IPS-18c (cell line): Measurements from ENCODE around the gene MYLK2.
A peak's percentile ranks its signal among the peaks of the same experiment; 100 is the strongest.

Experiments
- H3K4me3 ChIP-seq: 2 replicates; pipeline ENCODE4 v1.7.0; 2013; ENCODE audit warnings: low read depth, mild to moderate bottlenecking, low read length, moderate library complexity; ENCODE audit not compliant: insufficient read depth
- H3K9me3 ChIP-seq: one replicate; pipeline ENCODE4 v1.6.1; 2013; ENCODE audit warnings: mild to moderate bottlenecking, low read length, moderate library complexity; ENCODE audit not compliant: control insufficient read depth, insufficient read depth

The MYLK2 gene

DNA sequence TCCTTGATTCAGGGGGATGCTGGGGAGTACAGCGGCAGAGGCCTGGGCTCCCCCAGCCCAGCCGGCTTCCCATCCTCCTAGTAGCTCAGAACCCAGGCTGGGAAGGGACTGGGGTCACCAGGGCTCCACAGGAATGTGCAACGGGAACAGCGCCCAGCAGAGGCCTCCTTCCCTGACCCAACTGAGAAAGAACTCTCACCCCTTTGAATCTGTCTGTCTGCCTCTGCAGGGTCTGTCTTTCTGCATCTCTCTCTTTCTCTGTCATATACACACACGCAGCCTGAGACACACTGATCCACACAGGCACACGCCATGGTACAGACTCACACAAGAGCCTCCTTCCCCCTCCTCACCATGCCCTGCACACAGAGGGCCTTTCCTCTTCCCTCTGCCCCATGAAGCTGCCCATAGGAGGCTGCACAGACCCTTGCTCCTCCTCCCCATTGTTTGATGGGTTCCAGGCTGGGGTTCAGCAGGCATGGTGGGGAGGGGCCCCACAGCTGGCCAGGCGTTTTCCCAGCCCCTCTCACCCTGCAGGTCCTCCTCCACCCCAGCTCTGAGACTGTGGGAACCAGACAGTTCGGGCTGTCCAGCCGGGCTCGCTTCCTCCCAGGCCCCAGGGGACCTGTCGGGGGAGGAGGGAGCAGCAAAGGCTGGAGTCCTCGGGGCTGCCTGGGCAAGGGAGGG, 23.5 kb downstream of the MYLK2 start:
- Histone ChIP-seq H3K9me3 (no peaks in the 10 kb centered on the region), H3K4me3 (no peak overlapping the region; the same call in 1 of the 2 replicates)

DNA sequence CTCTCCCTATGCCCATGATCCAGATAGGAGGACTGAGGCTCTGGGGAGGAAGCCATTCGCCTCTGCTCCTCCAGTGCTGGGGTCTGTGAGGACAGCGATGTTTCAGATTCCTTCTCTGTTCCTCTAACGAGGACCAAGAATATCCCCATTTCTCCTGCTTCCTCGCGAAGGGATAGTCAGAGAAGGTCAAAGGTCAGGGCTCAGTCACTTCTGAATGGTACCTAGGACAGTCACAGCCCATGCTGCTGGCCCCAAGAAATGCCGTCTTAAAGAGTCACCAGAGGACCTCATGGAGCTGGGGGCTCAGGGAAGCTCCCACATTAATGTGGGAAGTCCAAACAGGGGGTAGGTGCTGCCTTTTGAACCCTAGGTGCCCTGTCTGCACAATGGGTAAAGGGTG, 24.1 kb downstream of the MYLK2 start:
- Histone ChIP-seq H3K9me3 (no peaks in the 10 kb centered on the region), H3K4me3 (no peak overlapping the region; the same call in 1 of the 2 replicates)

DNA sequence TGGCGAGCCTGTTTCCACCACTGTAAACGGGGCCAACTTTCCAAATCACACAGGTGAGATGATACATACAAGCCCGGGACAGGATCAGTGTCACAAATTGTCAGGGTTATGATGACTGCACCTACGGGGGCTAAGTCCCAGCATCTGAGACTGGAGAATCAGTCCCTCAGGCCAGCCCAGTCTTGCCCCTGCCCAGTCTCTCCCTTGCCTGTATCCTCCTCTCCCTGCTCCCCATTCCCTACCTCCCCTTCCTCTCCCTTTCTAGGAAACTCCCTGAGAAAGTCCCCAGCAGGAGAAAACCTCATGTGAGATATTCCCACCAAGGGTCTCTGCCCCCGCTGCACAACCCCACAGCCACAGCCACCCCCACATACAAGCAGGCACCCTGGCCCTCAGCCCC, 24.7 kb downstream of the MYLK2 start:
- Histone ChIP-seq H3K4me3 (no peak overlapping the region), H3K9me3 (no peaks in the 10 kb centered on the region)

DNA sequence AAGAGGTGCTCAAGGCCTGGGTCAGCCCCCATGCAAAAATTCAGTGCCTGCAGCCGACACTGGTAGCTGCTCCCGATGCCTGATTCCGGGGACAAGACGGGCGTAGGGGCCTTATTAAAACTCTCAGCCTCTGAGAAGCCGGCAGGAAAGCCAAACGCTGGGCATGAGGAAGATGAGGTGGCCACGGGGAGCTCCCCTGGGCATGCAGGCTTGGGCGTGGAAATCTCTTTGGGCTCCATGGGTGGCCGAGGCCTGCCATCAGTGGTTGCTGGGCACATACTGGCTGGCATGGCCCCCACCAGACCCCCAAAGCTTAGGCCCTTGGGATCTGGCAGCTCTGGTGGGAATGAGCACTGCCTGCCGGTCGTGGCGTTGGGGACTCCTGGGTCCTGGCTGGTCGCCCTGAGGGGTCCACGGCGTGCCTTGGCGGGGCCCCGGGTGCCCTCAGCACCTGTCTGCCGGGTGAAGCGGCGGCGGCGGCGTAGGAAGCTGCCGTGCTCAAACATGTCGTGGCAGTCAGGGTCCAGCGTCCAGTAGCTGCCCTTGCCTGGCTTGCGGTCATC, 25.7 kb downstream of the MYLK2 start:
- H3K4me3 ChIP-seq, result no peak overlapping the region
- H3K9me3 ChIP-seq, result no peaks in the 10 kb centered on the region

DNA sequence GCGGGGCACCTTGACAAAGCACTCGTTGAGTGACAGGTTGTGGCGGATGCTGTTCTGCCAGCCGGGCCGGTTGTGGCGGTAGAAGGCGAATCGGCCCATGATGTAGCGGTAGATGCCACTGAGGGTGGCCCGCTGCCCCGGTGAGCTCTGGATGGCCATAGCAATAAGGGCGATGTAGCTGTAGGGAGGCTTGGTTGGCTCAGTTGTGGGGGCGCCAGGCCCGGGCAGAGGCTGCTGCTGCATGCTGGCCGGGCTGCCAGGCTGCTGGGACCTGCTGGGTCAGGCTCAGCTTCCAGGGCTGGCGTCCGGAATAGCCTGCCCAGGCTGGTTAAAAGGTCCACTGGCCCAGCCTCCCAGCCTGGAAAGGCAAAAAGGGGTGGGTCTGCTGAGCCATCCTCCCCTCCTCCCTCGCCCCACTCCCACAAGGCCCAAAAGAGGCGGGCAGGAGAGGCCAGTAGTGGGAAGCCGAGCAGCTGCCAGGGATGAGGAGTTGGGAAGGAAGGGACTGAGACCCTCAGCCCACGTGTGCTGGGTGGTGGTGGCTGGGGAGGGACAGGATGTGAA, 26.2 kb downstream of the MYLK2 start, which contains the start of gene FOXS1:
TSS of gene FOXS1 (minus strand) at position 305 of the 564 bp plus-strand sequence. CDS start at position 243, 62 bp downstream.
- Histone ChIP-seq H3K9me3 (no peaks in the 10 kb centered on the region), H3K4me3 (no peak within 1 kb of the TSS)

DNA sequence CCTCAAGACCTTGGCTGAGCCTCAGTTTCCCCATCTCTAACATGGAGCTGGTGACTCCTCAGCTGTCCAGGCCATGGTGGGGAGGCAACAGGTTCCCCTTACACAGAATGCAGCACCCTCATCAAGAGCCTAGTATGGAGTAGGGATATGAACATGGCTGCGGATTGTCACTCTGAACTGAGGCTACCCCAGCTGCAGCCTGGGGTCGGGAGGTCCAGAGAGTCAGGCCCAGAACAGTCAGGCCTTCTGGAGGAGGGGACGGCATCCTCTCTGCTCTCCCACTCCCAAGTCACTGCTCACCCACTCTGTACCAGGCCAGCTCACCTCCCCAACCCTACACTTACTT, 27.6 kb downstream of the MYLK2 start:
- no peak overlapping the region for H3K4me3 ChIP-seq

DNA sequence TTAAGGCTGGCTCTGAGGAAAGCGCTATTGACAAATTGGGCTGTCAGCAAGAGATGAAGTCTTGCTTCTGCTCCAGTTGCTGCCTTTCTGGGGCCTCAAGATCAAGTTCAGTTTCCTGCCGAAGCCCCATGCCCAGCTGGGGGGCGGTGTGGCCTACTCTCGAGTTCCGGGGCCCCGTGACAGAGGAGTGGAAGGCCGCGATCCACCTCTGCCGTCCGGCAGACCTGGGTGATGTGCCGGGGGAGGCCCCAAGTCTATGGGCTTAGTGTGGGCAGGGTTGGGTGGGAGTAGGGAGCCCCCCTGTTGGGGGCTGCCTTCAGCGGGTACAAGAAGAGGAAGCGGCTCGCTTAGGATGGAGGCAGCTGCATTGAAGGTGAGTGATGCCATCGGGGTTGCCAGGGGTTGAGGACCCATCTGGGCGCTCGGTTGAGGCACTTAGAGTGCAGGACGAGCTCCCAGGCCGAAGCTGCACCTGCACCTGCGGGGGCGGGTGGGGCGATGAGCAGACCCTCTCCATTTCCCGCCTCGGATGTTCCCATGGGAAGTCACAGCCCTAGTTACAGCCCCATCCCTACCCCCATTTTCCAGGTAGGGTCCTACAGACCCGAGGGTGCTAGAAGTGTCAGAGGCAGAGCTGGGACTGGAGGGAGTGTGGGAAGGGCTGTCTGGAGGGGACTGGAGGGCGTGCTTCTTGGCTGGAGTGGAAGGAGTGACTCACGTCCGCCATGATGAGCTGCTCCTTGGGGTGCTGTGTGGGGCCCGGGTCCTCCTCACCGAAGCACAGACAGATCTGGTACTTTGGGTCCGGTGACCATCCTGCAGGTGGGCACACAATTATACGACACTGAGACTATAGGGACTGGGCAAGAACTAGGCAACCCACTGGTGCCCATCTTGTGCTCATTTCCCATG, 29.2 kb downstream of the MYLK2 start:
- no peak overlapping the region for H3K4me3 ChIP-seq

More for the DNA sequence above, 27.6 kb downstream of the MYLK2 start:
- no peaks in the 10 kb centered on the region for H3K9me3 ChIP-seq

DNA sequence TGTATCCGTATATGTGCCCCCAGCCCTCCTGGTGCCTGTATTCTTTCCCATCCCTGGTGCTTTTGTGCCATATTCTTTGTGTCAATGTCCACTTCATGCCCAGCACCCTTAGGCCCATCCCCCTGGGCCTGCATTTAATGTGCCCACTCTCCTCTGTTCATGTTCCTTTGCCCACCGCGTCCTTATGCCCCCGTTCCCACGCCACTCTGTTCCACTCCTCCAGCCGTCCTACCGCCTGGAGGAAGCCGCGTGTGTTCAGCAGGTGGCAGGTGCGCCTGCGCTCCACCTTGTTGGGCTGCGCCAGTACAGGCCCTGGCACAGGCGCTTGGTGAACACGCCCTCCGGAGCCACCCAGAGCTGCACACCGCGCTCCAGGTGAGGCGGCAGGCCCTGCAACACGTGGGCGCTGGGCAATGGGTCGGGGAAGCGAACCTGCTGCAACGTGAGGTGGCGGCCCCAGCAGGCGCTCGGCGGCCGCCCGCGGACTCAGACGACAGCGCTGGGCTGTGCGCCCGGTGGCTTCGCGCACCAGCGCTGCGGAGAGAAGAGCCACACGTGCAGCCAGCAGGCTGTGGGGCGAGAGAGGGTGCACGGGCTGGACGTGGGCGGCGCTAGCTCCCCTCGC, 30.3 kb downstream of the MYLK2 start:
- no peak overlapping the region for H3K4me3 ChIP-seq

More for the DNA sequence above, 29.2 kb downstream of the MYLK2 start:
- H3K9me3 ChIP-seq, result no peaks in the 10 kb centered on the region

DNA sequence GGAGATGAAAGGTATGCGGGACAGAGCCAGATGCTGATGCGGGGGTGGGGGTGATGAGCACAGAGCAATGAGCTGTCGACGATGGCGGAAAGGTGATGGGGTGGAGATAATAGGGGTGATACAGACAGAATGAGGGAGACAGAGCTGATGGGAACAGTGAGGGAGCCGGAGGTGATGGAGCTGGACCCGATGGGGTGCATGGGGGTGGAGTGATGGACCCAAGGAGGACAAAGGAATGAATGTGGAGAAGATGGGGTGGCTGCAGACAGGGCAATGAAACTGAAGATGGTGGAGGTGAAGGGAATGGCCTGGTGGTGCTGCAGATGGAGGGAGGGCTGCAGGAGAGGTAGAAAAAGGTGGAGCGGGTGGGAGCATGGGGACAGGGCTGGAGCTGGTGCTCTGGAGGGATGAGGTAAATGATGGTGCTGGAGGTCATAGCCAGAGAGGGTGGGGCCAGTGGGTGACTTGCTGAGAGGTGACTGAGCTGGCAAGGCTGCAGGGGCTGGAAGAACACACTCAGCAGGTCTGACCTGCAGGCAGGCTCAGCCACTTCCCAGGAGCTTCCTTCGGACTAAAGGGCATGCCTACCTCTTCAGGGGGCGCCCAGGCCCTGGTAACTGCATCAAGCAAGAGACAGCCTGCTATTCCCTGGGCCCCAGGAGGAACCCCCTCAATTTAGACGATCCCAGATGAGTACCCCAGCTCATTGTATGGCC, 32.2 kb downstream of the MYLK2 start:
- Histone ChIP-seq H3K9me3 (no peaks in the 10 kb centered on the region), H3K4me3 (no peak overlapping the region)

More for the DNA sequence above, 30.3 kb downstream of the MYLK2 start:
- H3K9me3 ChIP-seq, result no peaks in the 10 kb centered on the region

DNA sequence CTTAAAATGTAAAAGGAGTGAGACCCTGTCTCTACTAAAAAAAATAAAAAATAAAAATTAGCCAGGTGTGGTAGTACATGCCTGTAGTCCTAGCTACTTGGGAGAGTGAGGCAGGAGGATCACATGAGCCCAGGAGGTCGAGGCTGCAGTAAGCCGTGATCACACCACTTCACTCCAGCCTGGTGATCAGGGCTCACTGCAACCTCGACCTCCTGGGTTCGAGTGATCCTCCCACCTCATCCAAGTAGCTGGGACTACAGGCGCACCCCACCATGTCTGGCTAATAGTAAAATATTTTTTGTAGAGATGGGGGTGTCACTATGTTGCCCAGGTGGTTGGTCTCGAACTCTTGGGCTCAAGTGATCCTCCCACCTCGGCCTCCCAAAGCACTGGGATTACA, 34.3 kb downstream of the MYLK2 start:
- Histone ChIP-seq H3K9me3 (no peaks in the 10 kb centered on the region), H3K4me3 (no peak overlapping the region)

DNA sequence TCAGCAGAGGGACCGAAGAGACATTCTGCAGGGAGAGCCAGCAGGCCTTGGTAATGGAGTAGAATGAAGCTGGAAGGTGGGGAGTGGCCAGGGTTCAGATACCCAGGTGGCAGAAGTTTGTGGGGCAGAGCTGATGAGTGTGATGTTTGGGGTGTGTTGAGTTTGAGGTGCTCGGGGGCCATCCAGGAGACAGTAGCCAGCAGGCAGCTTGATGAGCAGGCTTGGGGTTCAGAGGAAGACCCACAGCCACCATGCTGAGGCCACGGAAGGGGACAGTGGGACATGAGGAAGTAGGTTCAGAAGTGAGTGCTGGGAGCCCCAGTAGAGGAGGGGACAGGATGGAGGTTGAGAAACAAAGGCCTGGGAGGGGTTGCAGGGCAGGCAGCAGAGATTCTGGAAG, 37.4 kb downstream of the MYLK2 start:
- Histone ChIP-seq H3K9me3 (no peaks in the 10 kb centered on the region), H3K4me3 (no peak overlapping the region)

DNA sequence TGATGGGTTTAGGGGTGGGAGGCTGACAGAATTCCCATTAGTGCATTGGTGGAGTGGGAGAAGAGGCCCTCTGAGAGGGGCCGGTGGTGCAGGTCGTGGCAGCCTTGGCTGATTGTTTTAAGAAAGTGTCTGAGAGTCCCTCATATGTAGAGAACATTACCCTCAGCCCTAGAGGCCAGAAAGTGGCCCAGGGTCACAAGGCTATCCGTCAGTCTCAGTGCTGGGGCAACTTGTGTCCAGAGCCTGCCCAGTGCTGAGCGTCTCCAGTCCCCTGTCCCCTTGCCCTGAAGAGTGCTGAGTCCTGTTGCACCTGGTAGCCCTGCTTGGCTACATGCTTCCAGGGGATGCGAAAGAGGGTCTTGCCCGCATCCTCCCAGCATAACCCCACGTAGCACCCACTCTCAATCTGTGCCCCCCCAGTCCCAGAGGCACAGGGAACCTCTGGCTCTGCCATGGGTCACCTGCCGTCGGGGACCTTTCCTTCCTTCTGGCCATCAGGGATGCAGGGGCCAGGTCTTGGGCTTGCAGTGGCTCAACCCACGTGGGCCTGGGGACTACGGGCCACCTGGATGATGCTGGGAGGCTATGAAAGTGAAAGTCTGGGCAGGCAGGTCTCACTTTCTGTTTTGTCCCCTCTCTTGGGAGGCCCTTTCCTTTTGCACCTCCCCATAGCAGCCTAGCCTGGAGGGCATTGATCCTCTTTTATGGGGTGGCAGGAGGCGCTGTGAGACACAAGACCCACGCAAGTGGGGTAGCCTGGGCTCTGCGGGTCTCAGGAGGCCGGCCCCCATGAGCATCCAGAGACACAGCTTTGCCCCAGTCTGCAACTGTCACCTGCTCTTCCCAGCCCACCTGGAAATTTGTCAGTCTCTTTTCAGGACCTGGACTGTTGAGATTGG, 39.0 kb downstream of the MYLK2 start:
- Histone ChIP-seq H3K4me3 (no peak overlapping the region), H3K9me3 (no peaks in the 10 kb centered on the region)

DNA sequence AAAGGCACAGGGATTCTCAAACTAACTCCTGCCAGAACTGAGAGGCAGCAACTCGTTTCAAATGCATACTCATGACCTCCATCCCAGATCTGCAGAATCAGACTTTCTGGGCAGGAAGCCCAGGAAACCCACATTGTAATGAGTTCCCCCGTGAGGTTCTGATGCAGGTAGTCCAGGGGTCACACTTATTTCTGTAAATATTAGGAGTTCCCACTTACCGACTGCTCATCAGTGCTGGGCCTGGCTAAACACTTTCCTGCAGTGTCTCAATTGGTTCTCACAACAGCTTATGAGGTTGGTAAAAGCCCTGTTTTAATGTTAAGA, 39.6 kb downstream of the MYLK2 start:
- Histone ChIP-seq H3K4me3 (no peak overlapping the region), H3K9me3 (no peaks in the 10 kb centered on the region)

DNA sequence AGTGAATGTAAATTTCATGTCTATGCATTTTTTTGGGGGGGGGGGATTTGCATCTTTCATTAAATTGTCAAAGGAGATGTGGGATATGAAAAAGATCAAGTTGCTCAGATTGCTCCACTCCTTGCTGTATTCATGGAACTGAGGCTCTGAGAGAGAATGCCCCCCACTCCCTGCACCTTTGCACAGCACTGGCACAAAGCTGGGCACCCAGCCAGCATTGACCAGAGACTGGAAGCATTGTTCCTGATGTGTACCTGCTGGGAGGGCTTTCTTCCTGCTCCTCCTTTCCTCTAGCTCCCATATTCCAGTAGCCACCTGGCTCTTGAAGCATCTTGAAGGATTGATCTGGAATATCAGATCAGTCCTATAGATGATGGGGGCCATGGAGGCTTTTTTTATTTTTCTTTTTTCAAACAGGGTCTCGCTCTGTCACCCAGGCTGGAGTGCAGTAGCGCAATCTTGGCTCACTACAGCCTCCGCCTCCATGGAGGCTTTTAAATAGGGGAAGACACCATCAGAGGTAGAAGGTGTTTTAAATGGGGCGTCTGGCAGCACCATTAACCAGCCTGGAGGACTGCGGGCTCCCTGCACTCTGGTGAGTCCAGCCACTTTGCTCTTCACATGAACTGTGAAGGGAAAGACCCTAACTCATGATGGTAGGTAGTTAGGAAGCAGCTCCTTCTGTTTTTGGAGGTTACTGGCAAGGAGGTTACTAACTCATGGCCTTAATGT, 40.3 kb downstream of the MYLK2 start:
- Histone ChIP-seq H3K9me3 (no peaks in the 10 kb centered on the region), H3K4me3 (no peak overlapping the region)

DNA sequence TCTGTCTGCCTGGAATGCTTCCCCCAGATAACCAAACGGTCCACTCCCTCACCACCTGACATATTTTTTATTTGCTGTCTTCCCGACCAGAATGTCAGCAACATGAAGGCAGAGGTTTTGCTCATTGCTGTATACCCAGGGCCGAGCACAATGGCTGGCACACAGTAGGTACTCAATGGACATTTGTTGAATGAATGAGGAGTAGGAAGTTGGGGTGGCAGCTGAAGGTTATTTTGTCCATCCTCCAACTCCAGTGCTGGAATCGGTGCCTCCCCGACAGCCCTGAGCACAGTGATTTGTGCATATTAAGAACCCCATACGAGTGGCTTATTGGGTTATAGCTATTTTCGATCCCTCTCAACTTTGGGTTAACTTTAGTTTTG, 40.8 kb downstream of the MYLK2 start:
- Histone ChIP-seq H3K9me3 (no peaks in the 10 kb centered on the region), H3K4me3 (peak overlapping the region; percentile 92; the same call in 1 of the 2 replicates)
